Ascending aorta (tissue), 2 donors: ENCODE data around the gene ANKRD37. TPM values are rescaled to one million over a fixed set of nuclear protein-coding genes. Genes with fewer than 3 reads are reported as not detected.

ENCODE experiments used
- DNase-seq, 2 donors: peaks; one replicate each; pipeline ENCODE4 v3.0.0-alpha.2; 2019; ENCODE audit warnings: low spot score in 2 of 2
- H3K27ac ChIP-seq, 2 donors: fragments of 200-600 bp; sonication (generic); one replicate each; pipeline ENCODE4 v1.5.1; 2016 to 2017; ENCODE audit warnings: mild to moderate bottlenecking in 1 of 2
- H3K27me3 ChIP-seq: fragments of 200-600 bp; sonication (generic); one replicate; pipeline ENCODE4 v1.5.1; 2017
- H3K36me3 ChIP-seq, 2 donors: fragments of 200-600 bp; sonication (generic); one replicate each; pipeline ENCODE4 v1.5.1; 2016
- H3K4me1 ChIP-seq, 2 donors: fragments of 200-600 bp; sonication (generic); one replicate each; pipeline ENCODE4 v1.5.1; 2016 to 2017; ENCODE audit warnings: mild to moderate bottlenecking in 1 of 2
- H3K4me3 ChIP-seq, 2 donors: fragments of 200-600 bp; sonication (generic); one replicate each; pipeline ENCODE4 v1.5.1; 2016 to 2017; ENCODE audit warnings: mild to moderate bottlenecking in 1 of 2
- H3K9me3 ChIP-seq, 2 donors: fragments of 200-600 bp; sonication (generic); one replicate each; pipeline ENCODE4 v1.5.1; 2016
- intact Hi-C: fragments of 100-400 bp; cut with DNase I; formaldehyde crosslinking; loops from one replicate; pipeline ENCODE4 v1.15.1; 2023
- total RNA-seq: library from RNA; depleted of rRNA; stranded (reverse); fragments of >200 nt; gene quantifications from one replicate; pipeline ENCODE4 v1.1.0, GENCODE V29; 2016
- TF ChIP-seq, protein P1 (sequence below), 3 experiments: fragments of 200-600 bp in 2 of 3; fragments of 450-650 bp in 1 of 3; sonication (generic) in 2 of 3; IDR thresholded peaks; one replicate each; pipeline ENCODE4 v1.5.1; 2016 to 2019; ENCODE audit warnings: antibody characterized with exemption in 3 of 3, mild to moderate bottlenecking in 1 of 3, moderate library complexity in 1 of 3

Gene ANKRD37
- total RNA-seq, 1 donor from 2014 or later = 1.9 TPM

DNA sequence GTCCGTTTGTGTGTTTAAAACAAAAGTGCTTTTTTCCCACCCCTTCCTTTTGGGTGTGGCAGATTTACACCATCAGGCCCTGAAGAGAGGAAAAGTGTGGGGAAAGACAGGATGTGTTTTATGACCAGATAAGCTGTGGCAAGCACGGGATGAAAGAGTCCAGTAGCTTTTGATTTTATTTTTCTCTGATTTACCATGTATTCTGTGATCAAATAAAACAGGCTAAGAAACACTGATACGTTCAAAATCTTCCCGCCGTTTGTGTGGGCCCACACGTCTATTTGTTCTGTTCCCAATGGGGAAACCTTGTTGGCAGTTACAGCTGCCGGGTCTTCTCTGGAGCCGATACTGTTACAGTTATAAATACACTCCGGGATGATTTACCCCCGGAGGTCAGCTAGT is 11.7 kb upstream of the ANKRD37 start:
- H3K9me3 ChIP-seq = no peaks in the 10 kb centered on the region
- no peak for DNase-seq
- peaks cover 0 to 7% of the 10 kb centered on the region in 2 donors for H3K4me1 ChIP-seq
- TF ChIP-seq, protein P1, sequence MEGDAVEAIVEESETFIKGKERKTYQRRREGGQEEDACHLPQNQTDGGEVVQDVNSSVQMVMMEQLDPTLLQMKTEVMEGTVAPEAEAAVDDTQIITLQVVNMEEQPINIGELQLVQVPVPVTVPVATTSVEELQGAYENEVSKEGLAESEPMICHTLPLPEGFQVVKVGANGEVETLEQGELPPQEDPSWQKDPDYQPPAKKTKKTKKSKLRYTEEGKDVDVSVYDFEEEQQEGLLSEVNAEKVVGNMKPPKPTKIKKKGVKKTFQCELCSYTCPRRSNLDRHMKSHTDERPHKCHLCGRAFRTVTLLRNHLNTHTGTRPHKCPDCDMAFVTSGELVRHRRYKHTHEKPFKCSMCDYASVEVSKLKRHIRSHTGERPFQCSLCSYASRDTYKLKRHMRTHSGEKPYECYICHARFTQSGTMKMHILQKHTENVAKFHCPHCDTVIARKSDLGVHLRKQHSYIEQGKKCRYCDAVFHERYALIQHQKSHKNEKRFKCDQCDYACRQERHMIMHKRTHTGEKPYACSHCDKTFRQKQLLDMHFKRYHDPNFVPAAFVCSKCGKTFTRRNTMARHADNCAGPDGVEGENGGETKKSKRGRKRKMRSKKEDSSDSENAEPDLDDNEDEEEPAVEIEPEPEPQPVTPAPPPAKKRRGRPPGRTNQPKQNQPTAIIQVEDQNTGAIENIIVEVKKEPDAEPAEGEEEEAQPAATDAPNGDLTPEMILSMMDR (IDR thresholded peaks at IDR 0.05) = no peak
- H3K27ac ChIP-seq = peak overlapping the region in 1 of 2 donors; percentile 22
- intact Hi-C loops = no loop called here
- no peaks in the 10 kb centered on the region for H3K36me3 ChIP-seq
- no peak overlapping the region for H3K4me3 ChIP-seq
- no peaks in the 10 kb centered on the region for H3K27me3 ChIP-seq

DNA sequence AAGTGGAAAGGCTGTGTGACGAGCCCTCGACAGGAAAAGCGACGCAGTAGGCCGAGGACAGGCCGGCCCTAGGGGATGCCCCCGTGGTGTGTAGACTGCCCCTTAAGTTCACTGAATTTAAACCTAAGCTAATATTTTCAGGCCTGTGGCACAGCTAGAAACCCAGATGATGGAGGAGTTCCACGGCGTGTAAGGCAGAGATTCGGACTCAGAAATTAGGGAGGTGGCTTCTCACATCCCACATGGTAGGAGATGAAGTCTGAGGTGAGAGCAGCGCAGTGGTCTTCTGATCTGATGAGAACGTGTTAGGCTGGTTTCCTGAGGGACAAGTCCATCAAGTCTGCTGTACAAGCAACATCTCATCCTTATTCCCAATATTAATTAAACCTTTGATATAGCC is 8.7 kb upstream of the ANKRD37 start:
- DNase-seq = no peak
- intact Hi-C loops = no loop called here
- Histone ChIP-seq H3K4me3 (no peak overlapping the region), H3K9me3 (no peaks in the 10 kb centered on the region), H3K4me1 (peaks cover 0 to 7% of the 10 kb centered on the region in 2 donors), H3K27me3 (no peaks in the 10 kb centered on the region), H3K27ac (no peak overlapping the region), H3K36me3 (no peaks in the 10 kb centered on the region)
- TF ChIP-seq, protein P1 (IDR thresholded peaks at IDR 0.05) = no peak

DNA sequence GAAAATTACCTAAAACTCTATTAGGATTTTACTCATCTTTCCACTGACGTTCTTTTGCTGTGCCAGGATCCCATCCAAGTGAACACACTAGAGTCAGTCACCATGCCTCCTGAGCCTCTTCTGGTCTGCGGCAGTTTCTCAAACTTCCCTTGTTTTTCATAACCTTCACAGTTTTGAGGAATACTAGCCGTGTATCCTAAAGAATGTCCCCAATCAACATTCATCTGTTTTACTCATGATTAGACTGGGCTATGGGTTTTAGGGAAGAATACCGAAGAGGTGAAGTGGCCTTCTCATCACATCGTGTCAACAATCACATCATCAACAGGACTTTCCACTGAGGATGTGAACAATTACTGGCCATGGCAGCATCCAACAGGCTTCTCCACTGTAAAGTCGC is 5.7 kb upstream of the ANKRD37 start:
- Histone ChIP-seq H3K4me1 (peaks cover 0 to 6% of the 10 kb centered on the region in 2 donors), H3K27ac (no peak overlapping the region), H3K4me3 (no peak overlapping the region), H3K9me3 (no peaks in the 10 kb centered on the region), H3K27me3 (no peaks in the 10 kb centered on the region), H3K36me3 (no peaks in the 10 kb centered on the region)
- TF ChIP-seq, protein P1 (IDR thresholded peaks at IDR 0.05) = no peak
- intact Hi-C loops = loop anchor here (10.0 kb wide), 1 partner anchor 204 kb away; no protein-coding TSS in a partner anchor
- DNase-seq = no peak

DNA sequence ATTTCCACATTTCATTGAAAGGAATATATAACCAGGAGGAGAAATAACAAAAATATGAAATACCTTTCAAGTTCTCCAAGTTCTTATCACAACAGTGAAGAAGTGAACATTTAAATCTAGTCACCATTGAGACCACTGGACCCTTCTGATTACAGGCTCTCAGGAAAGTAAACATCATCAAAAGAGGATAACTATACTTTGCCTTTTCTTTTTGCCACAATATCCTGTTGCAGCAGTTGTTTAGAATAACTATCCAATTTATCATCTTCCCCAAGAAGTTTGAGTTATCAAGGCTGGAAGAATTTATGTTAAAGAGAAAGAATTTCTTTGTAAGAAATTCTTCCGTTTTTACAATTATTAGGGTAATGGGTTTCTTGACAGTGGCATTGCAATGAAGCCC is 4.5 kb upstream of the ANKRD37 start:
- Histone ChIP-seq H3K9me3 (no peaks in the 10 kb centered on the region), H3K36me3 (no peaks in the 10 kb centered on the region), H3K4me3 (no peak overlapping the region), H3K27me3 (no peaks in the 10 kb centered on the region), H3K27ac (no peak overlapping the region), H3K4me1 (peaks cover 0 to 6% of the 10 kb centered on the region in 2 donors)
- intact Hi-C loops = loop anchor here (10.0 kb wide), 1 partner anchor 203 kb away; no protein-coding TSS in a partner anchor
- DNase-seq = no peak
- TF ChIP-seq, protein P1 (IDR thresholded peaks at IDR 0.05) = no peak

- H3K27ac ChIP-seq = peak overlapping the region; percentile 99 to 100
- DNase-seq = no peak
- TF ChIP-seq, protein P1 (IDR thresholded peaks at IDR 0.05) = no peak
- no peaks in the 10 kb centered on the region for H3K9me3 ChIP-seq
- H3K36me3 ChIP-seq = no peaks in the 10 kb centered on the region
- intact Hi-C loops = loop anchor here (2.0 to 10.0 kb wide), 2 partner anchors 36 to 200 kb away; no protein-coding TSS in a partner anchor
- H3K27me3 ChIP-seq = no peaks in the 10 kb centered on the region
- H3K4me3 ChIP-seq = peak overlapping the region; percentile 86 to 87
- peaks cover 0 to 13% of the 10 kb centered on the region in 2 donors for H3K4me1 ChIP-seq
Observed at GRCh38 chr4:185394568-185395237, 1.9 kb upstream of the ANKRD37 start.
